IPS-11a (cell line): Measurements from ENCODE around the gene SLMAP.
"Not testable (repeated sequence)": the region's sequence is repeated elsewhere in the genome, so short reads cannot be mapped to it uniquely, and the experiment has no call there.

ENCODE experiments used
- H3K4me3 ChIP-seq: one replicate; pipeline ENCODE4 v1.5.1; 2013; ENCODE audit warnings: low read depth, low read length, control low read depth

The SLMAP gene

GRCh38 chr3:57825116-57825515 is 69.0 kb downstream of the SLMAP start:
- no peak overlapping the region for H3K4me3 ChIP-seq

- H3K4me3 ChIP-seq, result no peak overlapping the region
These were observed 70.3 kb downstream of the SLMAP start for GRCh38 chr3:57826245-57826951.

GRCh38 chr3:57826952-57827723 is 71.0 kb downstream of the SLMAP start:
- no peak overlapping the region for H3K4me3 ChIP-seq

GRCh38 chr3:57827757-57828156 is 71.6 kb downstream of the SLMAP start:
- H3K4me3 ChIP-seq, result no peak overlapping the region

GRCh38 chr3:57832486-57832885 is 76.4 kb downstream of the SLMAP start:
- H3K4me3 ChIP-seq, result no peak overlapping the region

- H3K4me3 ChIP-seq, result no peak overlapping the region
These were observed 76.8 kb downstream of the SLMAP start for GRCh38 chr3:57832900-57833313.

- H3K4me3 ChIP-seq, result no peak overlapping the region
These were observed 77.7 kb downstream of the SLMAP start for GRCh38 chr3:57833763-57834162.

GRCh38 chr3:57837686-57838085 is 81.6 kb downstream of the SLMAP start:
- no peak overlapping the region for H3K4me3 ChIP-seq

GRCh38 chr3:57838627-57839026 is 82.5 kb downstream of the SLMAP start:
- no peak overlapping the region for H3K4me3 ChIP-seq

- H3K4me3 ChIP-seq, result no peak overlapping the region
These were observed 84.4 kb downstream of the SLMAP start for GRCh38 chr3:57840473-57840872.

DNA sequence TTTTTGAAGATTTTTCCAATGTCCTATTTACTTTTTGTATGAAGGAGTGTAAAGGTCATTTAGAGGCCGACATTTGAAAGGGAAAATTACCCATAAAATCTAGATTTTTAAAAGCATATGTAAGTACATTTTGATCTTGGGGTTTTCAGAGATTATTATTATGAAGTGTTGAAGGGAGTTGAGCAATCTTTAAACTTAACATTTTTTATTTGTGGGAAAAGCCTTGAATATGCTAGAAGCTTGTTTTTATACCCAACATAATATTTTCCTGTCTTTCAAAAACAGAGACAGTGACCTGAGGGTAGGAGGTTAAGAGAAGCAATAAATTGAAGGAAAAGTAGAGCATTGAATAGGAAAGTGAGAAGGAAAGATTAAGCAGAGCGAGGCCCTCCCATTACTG is 85.7 kb downstream of the SLMAP start:
- H3K4me3 ChIP-seq, result no peak overlapping the region

DNA sequence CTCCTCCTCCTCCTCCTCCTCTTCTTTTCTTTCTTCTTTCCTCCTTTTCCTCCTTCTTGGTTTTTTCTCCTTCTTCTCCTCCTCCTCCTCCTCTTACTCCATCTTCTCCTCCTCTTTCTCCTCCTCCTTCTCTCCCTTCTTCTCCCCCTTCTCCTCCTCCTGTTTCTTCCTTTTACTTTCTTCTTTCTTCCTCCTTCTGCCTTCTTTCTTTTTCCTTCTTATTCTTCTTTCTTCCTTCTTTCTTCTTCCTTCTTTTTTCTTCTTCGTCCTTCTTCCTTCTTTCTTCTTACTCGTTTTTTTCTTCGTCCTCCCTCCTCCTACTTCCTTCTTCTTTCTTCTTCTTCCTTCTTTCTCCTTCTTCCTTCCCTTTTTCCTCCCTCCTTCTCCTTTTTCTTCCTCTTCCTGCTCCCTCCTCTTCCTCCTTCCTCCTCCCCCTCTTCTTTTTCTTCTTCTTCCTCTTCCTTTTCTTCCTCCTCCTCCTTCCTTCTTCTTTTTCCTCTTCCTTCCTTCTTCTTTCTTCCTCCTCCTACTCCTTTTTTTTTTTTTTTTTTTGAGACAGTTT is 92.1 kb downstream of the SLMAP start:
- H3K4me3 ChIP-seq, result no peak overlapping the region

DNA sequence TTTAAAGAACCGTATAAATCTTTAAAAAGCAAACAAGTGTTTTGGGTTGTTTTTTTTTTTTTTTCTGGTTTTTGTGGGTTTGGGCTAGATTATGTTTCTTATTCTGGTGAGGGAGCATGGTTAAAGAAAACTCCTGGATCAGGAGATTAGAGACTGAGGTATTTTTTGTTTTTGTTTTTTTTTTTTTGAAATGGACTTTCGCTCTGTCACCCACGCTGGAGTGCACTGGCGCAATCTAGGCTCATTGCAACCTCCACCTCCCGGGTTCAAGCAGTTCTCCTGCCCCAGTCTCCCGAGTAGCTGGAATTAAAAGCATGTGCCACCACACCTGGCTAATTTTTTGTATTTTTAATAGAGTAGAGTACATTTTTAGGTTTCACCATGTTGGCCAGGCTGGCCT is 95.2 kb downstream of the SLMAP start:
- no peak overlapping the region for H3K4me3 ChIP-seq

- no peak overlapping the region for H3K4me3 ChIP-seq
These were observed 96.8 kb downstream of the SLMAP start for GRCh38 chr3:57852896-57853295.

DNA sequence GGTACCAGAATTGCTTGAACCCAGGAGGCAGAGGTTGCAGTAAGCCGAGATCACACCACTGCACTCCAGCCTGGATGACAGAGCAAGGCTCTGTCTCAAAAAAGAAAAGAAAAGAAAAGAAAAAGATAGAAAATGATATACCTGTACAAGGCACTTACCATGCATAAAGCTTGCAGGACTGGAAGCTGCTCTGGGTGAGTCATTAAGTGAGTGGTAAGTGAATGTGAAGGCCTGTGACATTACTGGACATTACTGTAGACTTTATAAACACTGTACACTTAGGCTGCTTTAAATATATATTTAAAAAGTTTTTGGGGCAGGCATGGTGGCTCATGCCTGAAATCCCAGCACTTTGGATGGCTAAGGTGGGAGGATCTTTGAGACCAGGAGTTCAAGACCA is 99.2 kb downstream of the SLMAP start:
- H3K4me3 ChIP-seq, result no peak overlapping the region

- no peak overlapping the region for H3K4me3 ChIP-seq
These were observed 99.8 kb downstream of the SLMAP start for GRCh38 chr3:57855943-57856342.

DNA sequence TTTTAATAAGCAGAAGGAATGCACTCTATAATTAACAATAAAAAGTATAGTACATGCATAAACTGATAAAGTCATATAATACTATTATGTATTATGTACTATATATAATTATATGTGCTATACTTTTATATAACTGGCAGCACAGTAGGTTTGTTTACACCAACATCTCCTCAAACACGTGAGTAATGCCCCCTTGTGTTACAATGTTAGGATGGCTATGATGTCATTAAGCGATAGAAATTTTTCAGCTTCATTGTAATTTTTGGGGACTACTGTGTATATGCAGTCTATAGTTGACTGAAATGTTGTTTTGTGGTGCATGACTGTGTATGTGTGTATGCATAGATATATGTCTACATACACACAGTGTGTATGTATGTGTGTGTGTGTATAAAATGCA is 100.6 kb downstream of the SLMAP start:
- no peak overlapping the region for H3K4me3 ChIP-seq

GRCh38 chr3:57862894-57863293 is 106.8 kb downstream of the SLMAP start:
- no peak overlapping the region for H3K4me3 ChIP-seq

DNA sequence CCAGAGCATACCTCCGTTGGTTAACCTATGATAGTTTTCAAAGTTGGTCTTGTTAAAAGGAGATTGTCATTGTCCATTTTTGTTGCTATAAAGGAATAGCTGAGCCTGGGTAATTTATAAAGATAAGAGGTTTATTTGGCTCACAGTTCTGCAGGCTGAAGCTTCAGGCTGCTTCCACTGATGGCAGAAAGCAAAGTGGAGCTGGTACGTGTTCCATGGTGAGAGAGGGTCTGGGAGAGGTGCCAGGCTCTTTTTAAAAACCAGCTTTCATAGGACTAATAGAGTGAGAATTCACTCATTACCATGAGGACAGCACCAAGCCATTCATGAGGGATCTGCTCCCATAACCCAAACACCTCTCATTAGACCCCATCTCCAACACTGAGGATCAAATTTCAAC is 107.3 kb downstream of the SLMAP start:
- H3K4me3 ChIP-seq, result no peak overlapping the region

DNA sequence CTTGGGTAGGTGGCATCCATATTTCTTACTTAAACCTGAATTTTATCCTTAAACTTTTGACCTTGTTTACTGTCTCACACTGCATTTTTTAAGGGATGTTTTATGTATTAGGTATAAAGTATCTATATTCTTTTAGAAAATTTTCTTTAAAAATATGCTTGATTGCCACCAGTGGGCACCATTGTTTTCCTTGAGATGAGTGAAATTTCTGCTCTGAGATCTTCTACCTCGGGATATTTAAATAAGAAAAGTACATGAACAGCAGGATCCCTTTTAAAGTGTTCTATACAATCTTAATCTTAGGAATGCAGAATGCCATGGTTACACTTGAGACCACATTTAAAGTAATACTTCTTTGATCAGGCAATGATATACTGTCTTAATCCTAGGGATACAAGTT is 108.7 kb downstream of the SLMAP start:
- H3K4me3 ChIP-seq, result no peak overlapping the region

DNA sequence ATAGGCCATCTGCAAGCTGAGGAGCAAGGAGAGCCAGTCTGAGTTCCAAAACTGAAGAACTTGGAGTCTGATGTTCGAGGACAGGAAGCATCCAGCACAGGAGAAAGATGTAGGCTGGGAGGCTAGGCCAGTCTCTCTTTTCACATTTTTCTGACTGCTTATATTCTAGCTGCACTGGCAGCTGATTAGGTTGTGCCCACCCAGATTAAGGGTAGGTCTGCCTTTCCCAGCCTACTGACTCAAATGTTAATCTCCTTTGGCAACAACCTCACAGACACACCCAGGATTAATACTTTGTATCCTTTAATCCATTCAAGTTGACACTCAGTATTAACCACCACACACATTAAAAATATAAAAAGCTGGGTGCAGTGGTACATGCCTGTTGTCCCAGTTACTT is 113.0 kb downstream of the SLMAP start:
- H3K4me3 ChIP-seq, result not testable (repeated sequence)

DNA sequence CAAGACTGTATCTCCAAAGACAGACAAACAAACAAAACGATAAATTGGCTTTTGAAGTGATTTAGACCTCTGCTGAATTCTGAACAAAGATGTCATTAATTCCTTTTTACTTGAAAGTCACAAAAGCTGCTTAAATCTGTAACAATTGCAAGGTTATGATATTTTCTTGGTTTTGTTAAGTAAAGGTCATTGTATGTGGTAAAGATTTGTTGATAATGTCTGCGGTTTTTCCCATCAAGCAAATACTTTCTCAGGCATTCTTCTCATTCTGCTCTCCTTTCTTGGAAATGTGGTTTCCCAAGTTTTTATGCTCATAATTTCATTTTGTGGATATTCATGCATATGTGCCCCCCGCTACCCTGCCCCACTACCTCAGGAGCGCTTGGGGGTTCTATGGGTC is 116.5 kb downstream of the SLMAP start:
- H3K4me3 ChIP-seq, result no peak overlapping the region
